DOHH2 (cell line): ENCODE results near the gene RHOC.

Source experiments
- EZH2phosphoT487 ChIP-seq: fragments of 200-600 bp; sonication (generic); IDR thresholded peaks from 2 replicates; pipeline ENCODE4 v1.6.1; 2017; ENCODE audit warnings: borderline replicate concordance, mild to moderate bottlenecking, antibody characterized with exemption, low read length, moderate library complexity, mixed read lengths
- TF ChIP-seq, protein P1 (sequence below): fragments of 200-600 bp; sonication (generic); IDR thresholded peaks from one replicate; pipeline ENCODE4 v1.5.1; 2014; ENCODE audit warnings: antibody characterized with exemption, mild to moderate bottlenecking, low read depth, low read length; ENCODE audit not compliant: poor library complexity, severe bottlenecking

DNA sequence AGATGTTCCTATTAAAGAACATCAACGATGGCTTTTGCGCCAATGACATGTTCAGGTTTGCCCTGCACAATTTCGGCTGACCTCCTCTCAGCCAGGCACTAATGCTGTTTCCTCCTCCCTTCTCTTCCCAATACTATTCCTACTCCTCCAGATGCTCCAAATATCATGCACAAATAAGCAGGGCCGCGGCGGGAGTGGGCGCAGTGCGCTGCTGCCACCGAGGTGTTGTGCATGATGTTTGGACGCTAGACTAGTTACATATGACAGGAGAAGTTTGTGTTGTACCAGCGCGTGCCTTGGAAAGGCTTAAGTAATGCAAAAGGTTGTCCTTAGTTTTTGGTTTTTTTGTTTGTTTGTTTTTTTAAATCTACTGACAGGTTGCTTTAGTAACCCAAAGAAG lies 41.5 kb upstream of the RHOC start:
- TF ChIP-seq, protein P1, sequence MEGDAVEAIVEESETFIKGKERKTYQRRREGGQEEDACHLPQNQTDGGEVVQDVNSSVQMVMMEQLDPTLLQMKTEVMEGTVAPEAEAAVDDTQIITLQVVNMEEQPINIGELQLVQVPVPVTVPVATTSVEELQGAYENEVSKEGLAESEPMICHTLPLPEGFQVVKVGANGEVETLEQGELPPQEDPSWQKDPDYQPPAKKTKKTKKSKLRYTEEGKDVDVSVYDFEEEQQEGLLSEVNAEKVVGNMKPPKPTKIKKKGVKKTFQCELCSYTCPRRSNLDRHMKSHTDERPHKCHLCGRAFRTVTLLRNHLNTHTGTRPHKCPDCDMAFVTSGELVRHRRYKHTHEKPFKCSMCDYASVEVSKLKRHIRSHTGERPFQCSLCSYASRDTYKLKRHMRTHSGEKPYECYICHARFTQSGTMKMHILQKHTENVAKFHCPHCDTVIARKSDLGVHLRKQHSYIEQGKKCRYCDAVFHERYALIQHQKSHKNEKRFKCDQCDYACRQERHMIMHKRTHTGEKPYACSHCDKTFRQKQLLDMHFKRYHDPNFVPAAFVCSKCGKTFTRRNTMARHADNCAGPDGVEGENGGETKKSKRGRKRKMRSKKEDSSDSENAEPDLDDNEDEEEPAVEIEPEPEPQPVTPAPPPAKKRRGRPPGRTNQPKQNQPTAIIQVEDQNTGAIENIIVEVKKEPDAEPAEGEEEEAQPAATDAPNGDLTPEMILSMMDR, result no peak
- no peak for TF ChIP-seq EZH2phosphoT487
